OCI-LY3 (cell line): ENCODE data around the gene EFNA1.
A peak's percentile ranks its signal among the peaks of the same experiment; 100 is the strongest.

Experiments
- EZH2phosphoT487 ChIP-seq: fragments of 200-600 bp; shearing (Covaris generic); IDR thresholded peaks from 2 replicates; pipeline ENCODE4 v1.6.1; 2018; ENCODE audit warnings: antibody characterized with exemption, mixed run types, low read depth
- TF ChIP-seq, protein P1 (sequence below): fragments of 200-600, 300-600 bp; sonication (generic); IDR thresholded peaks from 2 replicates; pipeline ENCODE4 v1.5.1; 2014; ENCODE audit warnings: antibody characterized with exemption, low read length, low read depth

DNA sequence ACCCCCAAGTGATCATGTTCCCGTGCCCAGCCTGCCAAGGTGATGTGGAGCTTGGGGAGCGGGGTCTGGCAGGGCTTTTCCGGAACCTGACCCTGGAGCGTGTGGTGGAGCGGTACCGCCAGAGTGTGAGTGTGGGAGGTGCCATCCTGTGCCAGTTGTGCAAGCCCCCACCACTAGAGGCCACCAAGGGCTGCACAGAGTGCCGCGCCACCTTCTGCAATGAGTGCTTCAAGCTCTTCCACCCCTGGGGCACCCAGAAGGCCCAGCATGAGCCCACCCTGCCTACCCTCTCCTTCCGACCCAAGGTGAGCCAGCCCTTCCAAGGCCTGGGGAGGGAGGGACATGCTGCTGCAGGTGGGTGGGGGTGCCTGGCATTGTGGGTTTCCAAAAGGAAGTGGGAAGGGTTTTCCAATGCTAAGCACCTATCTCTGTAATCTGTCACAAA is 48.3 kb downstream of the EFNA1 start:
- TF ChIP-seq, protein P1, sequence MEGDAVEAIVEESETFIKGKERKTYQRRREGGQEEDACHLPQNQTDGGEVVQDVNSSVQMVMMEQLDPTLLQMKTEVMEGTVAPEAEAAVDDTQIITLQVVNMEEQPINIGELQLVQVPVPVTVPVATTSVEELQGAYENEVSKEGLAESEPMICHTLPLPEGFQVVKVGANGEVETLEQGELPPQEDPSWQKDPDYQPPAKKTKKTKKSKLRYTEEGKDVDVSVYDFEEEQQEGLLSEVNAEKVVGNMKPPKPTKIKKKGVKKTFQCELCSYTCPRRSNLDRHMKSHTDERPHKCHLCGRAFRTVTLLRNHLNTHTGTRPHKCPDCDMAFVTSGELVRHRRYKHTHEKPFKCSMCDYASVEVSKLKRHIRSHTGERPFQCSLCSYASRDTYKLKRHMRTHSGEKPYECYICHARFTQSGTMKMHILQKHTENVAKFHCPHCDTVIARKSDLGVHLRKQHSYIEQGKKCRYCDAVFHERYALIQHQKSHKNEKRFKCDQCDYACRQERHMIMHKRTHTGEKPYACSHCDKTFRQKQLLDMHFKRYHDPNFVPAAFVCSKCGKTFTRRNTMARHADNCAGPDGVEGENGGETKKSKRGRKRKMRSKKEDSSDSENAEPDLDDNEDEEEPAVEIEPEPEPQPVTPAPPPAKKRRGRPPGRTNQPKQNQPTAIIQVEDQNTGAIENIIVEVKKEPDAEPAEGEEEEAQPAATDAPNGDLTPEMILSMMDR, result 0 out of 2 replicates have a peak, but pooled peaks have one; percentile 26
- TF ChIP-seq EZH2phosphoT487, result no peak
